HG02623 (cell line): ENCODE results near the gene NOS2.
"Not testable (repeated sequence)": the region's sequence is repeated elsewhere in the genome, so short reads cannot be mapped to it uniquely, and the experiment has no call there.

Experiments used
- ATAC-seq: cut with Tn5 transposase; IDR thresholded peaks from one replicate; pipeline ENCODE4 v1.9.1; 2021; ENCODE audit warnings: moderate library complexity; ENCODE audit not compliant: unreplicated experiment

Gene NOS2

GRCh38 chr17:27740541-27740940 is 59.8 kb downstream of the NOS2 start:
- not testable (repeated sequence) for ATAC-seq

DNA sequence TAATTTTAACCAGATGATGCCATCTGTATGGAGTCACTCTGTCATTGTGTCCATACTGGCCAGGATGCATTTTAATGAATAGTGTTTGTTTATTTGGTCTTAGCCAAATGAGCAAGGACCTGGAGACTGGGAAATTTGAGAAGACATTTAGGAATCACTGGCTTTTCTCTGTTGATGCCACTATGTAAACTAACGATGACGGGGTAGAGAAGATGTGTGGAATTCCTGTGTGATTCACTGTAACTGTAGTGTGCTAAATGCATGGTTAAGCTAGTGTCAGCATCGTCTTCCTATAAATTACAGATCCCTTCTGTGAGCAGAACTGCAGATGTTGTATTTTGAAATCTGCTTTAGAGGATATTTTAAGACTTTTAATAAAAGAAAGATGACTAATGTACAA is 66.6 kb downstream of the NOS2 start:
- ATAC-seq: no peak

DNA sequence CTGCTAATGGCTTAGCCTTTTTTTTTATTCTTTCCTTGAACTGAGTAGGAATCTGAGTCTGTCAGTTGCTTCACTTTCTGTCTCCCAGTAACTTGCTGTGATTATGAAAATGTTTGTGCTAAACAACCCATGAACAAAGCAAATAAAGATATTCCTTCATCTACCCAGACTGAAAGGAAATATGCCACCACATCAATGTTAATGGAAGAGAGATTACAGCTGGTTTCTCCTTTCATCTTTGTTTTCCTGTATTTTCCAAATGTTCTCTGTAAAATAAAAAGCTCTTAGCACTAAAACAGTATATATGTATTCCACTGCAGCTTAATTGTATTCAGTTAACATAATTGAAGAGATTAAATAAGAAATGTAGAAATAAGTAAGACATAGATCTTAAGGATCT is 67.6 kb downstream of the NOS2 start:
- ATAC-seq: not testable (repeated sequence)

DNA sequence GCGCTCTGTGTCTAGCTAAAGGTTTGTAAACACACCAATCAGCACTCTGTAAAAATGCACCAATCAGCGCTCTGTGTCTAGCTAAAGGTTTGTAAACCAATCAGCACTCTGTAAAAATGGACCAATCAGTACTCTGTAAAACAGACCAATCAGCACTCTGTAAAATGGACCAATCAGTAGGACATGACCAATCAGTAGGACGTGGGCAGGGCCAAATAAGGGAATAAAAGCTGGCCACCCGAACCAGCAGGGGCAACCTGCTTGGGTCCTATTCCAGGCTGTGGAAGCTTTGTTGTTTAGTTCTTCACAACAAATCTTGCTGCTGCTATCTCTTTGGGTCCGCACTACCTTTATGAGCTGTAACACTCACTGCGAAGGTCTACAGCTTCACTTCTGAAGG is 74.3 kb downstream of the NOS2 start:
- not testable (repeated sequence) for ATAC-seq

DNA sequence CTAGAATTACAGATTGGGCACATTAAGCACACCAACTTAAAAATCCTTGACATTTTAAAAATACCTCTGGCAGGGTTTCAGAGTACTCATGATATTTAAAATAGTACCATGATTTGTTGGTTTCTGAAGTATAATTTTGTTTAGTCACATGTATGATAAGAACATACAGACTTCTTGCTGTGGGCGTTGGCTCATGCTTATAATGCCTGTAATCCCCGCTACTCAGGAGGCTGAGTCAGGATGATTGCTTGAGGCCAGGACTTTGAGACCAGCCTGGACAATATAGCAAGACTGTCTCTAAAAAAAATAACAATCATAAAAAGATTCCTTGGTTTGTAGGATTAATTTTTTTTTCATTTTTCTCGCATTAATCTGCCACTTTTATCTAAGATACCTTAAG is 78.5 kb downstream of the NOS2 start:
- ATAC-seq: no peak
